ENCODE results near the gene LRRC8C. TPM values are rescaled to one million over a fixed set of nuclear protein-coding genes. Genes with fewer than 3 reads are reported as not detected.
"Not testable (repeated sequence)": the region's sequence is repeated elsewhere in the genome, so short reads cannot be mapped to it uniquely, and the experiment has no call there.

Gene LRRC8C
- total RNA-seq, 1 donor from 2014 or later = 2.3 TPM

DNA sequence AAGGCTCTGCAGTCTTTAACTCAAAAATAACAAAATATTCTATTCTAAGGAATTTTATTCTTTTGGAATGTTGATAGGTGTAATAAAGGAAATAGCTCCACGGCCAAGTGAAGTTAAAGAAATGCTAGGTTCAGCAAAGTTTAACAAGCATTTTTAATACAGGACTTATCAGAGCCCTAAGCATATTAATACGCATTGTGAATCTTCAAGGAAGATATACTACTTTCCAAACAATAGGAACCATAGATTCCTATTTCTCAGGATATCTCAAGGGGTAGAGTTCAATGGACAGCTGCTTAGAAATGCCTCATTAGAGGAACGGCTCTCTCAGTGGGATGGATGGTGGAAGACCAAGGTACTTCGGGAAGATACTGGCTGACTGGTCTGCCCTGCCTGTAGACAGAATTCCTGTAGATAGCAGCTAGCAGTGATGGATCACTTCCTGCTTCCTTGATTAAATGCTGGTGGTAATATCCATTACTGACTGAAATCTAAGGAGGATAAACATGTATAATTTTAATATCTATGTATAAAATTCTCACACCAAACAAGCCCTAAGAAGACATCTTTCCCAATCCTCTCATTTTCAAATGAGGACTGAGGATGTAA lies 8.1 kb upstream of the LRRC8C start:
- FAIRE-seq (no peak), DNase-seq (ENCODE audit: low read depth) (no peak)
- H3K27me3 Mint-ChIP-seq (ENCODE audit: low read depth, unreplicated experiment) = peaks cover 7% of the 10 kb centered on the region
- Histone ChIP-seq H3K9ac (ENCODE audit: low read length) (no peak overlapping the region), H3K27me3 (ENCODE audit: insufficient read depth, low read length) (no peaks in the 10 kb centered on the region), H3K4me3 (ENCODE audit: insufficient read depth, low read depth, low read length) (no peak overlapping the region), H2AFZ (ENCODE audit: low read depth, low read length) (no peak overlapping the region), H3K4me1 (ENCODE audit: insufficient read depth, low read length) (no peaks in the 10 kb centered on the region), H4K20me1 (ENCODE audit: insufficient read depth, low read length) (no peaks in the 10 kb centered on the region), H3K79me2 (ENCODE audit: insufficient read depth, low read length) (no peaks in the 10 kb centered on the region), H3K9me3 (ENCODE audit: insufficient read depth, low read depth, low read length) (no peaks in the 10 kb centered on the region), H3K4me2 (ENCODE audit: low read length) (no peak overlapping the region), H3K27ac (ENCODE audit: low read depth, low read length) (no peak overlapping the region), H3K36me3 (ENCODE audit: insufficient read depth, low read length) (no peaks in the 10 kb centered on the region)
- H3K36me3 Mint-ChIP-seq (ENCODE audit: low read depth, unreplicated experiment) = no peaks in the 10 kb centered on the region
- no peak overlapping the region for H3K27ac Mint-ChIP-seq (ENCODE audit: unreplicated experiment)
- H3K4me1 Mint-ChIP-seq (ENCODE audit: low read depth, unreplicated experiment) = no peaks in the 10 kb centered on the region
- H3K9me3 Mint-ChIP-seq (ENCODE audit: unreplicated experiment) = no peaks in the 10 kb centered on the region
- no peak for TF ChIP-seq CTCF (IDR thresholded peaks at IDR 0.05; ENCODE audit: insufficient read depth, low read depth, low read length)
- no peak for TF ChIP-seq EZH2 (IDR thresholded peaks at IDR 0.05; ENCODE audit: insufficient read depth, low read length)
- no peak overlapping the region for H3K4me3 Mint-ChIP-seq (ENCODE audit: unreplicated experiment)

- Histone ChIP-seq H3K9me3 (ENCODE audit: insufficient read depth, low read depth, low read length) (no peaks in the 10 kb centered on the region), H4K20me1 (ENCODE audit: insufficient read depth, low read length) (no peaks in the 10 kb centered on the region), H3K4me3 (ENCODE audit: insufficient read depth, low read depth, low read length) (no peak overlapping the region), H3K27ac (ENCODE audit: low read depth, low read length) (no peak overlapping the region), H3K27me3 (ENCODE audit: insufficient read depth, low read length) (no peaks in the 10 kb centered on the region), H3K36me3 (ENCODE audit: insufficient read depth, low read length) (no peaks in the 10 kb centered on the region), H2AFZ (ENCODE audit: low read depth, low read length) (no peak overlapping the region), H3K4me2 (ENCODE audit: low read length) (no peak overlapping the region), H3K79me2 (ENCODE audit: insufficient read depth, low read length) (no peaks in the 10 kb centered on the region), H3K4me1 (ENCODE audit: insufficient read depth, low read length) (peaks cover 8% of the 10 kb centered on the region), H3K9ac (ENCODE audit: low read length) (no peak overlapping the region)
- H3K4me3 Mint-ChIP-seq (ENCODE audit: unreplicated experiment) = no peak overlapping the region
- FAIRE-seq = no peak
- no peak overlapping the region for H3K27ac Mint-ChIP-seq (ENCODE audit: unreplicated experiment)
- no peaks in the 10 kb centered on the region for H3K36me3 Mint-ChIP-seq (ENCODE audit: low read depth, unreplicated experiment)
- peaks cover 2% of the 10 kb centered on the region for H3K4me1 Mint-ChIP-seq (ENCODE audit: low read depth, unreplicated experiment)
- TF ChIP-seq EZH2 (IDR thresholded peaks at IDR 0.05; ENCODE audit: insufficient read depth, low read length) = no peak
- TF ChIP-seq CTCF (IDR thresholded peaks at IDR 0.05; ENCODE audit: insufficient read depth, low read depth, low read length) = no peak
- no peak for DNase-seq (ENCODE audit: low read depth)
- H3K9me3 Mint-ChIP-seq (ENCODE audit: unreplicated experiment) = no peaks in the 10 kb centered on the region
- H3K27me3 Mint-ChIP-seq (ENCODE audit: low read depth, unreplicated experiment) = peaks cover 7% of the 10 kb centered on the region
These were observed 5.3 kb upstream of the LRRC8C start for GRCh38 chr1:89627596-89627962.

- H3K4me3 ChIP-seq (ENCODE audit: insufficient read depth, low read depth, low read length) = no peak overlapping the region
- H3K27me3 Mint-ChIP-seq (ENCODE audit: low read depth, unreplicated experiment) = peaks cover 7% of the 10 kb centered on the region
- H3K27ac ChIP-seq (ENCODE audit: low read depth, low read length) = no peak overlapping the region
- no peak overlapping the region for H3K4me3 Mint-ChIP-seq (ENCODE audit: unreplicated experiment)
- no peak for TF ChIP-seq CTCF (IDR thresholded peaks at IDR 0.05; ENCODE audit: insufficient read depth, low read depth, low read length)
- no peak for TF ChIP-seq EZH2 (IDR thresholded peaks at IDR 0.05; ENCODE audit: insufficient read depth, low read length)
- no peaks in the 10 kb centered on the region for H3K9me3 ChIP-seq (ENCODE audit: insufficient read depth, low read depth, low read length)
- H3K36me3 ChIP-seq (ENCODE audit: insufficient read depth, low read length) = no peaks in the 10 kb centered on the region
- no peaks in the 10 kb centered on the region for H4K20me1 ChIP-seq (ENCODE audit: insufficient read depth, low read length)
- H3K27ac Mint-ChIP-seq (ENCODE audit: unreplicated experiment) = no peak overlapping the region
- H3K79me2 ChIP-seq (ENCODE audit: insufficient read depth, low read length) = peaks cover 7% of the 10 kb centered on the region
- H3K27me3 ChIP-seq (ENCODE audit: insufficient read depth, low read length) = no peaks in the 10 kb centered on the region
- FAIRE-seq (no peak), DNase-seq (ENCODE audit: low read depth) (no peak)
- H3K4me2 ChIP-seq (ENCODE audit: low read length) = no peak overlapping the region
- H3K4me1 Mint-ChIP-seq (ENCODE audit: low read depth, unreplicated experiment) = peaks cover 6% of the 10 kb centered on the region
- no peaks in the 10 kb centered on the region for H3K9me3 Mint-ChIP-seq (ENCODE audit: unreplicated experiment)
- H3K4me1 ChIP-seq (ENCODE audit: insufficient read depth, low read length) = peaks cover 9% of the 10 kb centered on the region
- no peaks in the 10 kb centered on the region for H3K36me3 Mint-ChIP-seq (ENCODE audit: low read depth, unreplicated experiment)
- H2AFZ ChIP-seq (ENCODE audit: low read depth, low read length) = no peak overlapping the region
- H3K9ac ChIP-seq (ENCODE audit: low read length) = no peak overlapping the region
These were observed 3.8 kb upstream of the LRRC8C start for GRCh38 chr1:89629146-89629545.

DNA sequence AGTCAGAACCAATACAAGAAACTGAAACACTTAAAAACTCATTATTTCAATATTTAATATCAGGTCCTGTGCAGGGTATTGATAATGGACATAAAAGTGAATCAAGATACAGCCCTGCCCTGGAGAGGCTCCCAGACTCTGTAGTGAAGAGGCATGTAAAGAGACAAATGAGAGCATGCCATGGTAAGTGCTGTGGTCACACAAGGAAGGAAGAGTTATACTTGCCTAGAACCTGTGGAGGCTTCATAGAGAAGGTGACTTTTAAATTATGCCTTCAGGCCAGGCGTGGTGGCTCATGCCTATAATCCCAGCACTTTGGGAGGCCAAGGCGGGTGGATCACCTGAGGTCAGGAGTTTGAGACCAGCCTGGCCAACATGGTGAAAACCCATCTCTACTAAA lies 3.3 kb upstream of the LRRC8C start:
- H3K27ac Mint-ChIP-seq (ENCODE audit: unreplicated experiment); H3K4me1 Mint-ChIP-seq (ENCODE audit: low read depth, unreplicated experiment); H3K4me2 ChIP-seq (ENCODE audit: low read length); H3K9me3 Mint-ChIP-seq (ENCODE audit: unreplicated experiment); FAIRE-seq; H3K4me3 ChIP-seq (ENCODE audit: insufficient read depth, low read depth, low read length); H3K36me3 Mint-ChIP-seq (ENCODE audit: low read depth, unreplicated experiment); H3K36me3 ChIP-seq (ENCODE audit: insufficient read depth, low read length); H3K27ac ChIP-seq (ENCODE audit: low read depth, low read length); H3K9ac ChIP-seq (ENCODE audit: low read length); H3K27me3 ChIP-seq (ENCODE audit: insufficient read depth, low read length); H3K9me3 ChIP-seq (ENCODE audit: insufficient read depth, low read depth, low read length); H3K27me3 Mint-ChIP-seq (ENCODE audit: low read depth, unreplicated experiment); H3K4me3 Mint-ChIP-seq (ENCODE audit: unreplicated experiment); H4K20me1 ChIP-seq (ENCODE audit: insufficient read depth, low read length); DNase-seq (ENCODE audit: low read depth); H2AFZ ChIP-seq (ENCODE audit: low read depth, low read length): not testable (repeated sequence)
- Histone ChIP-seq H3K79me2 (ENCODE audit: insufficient read depth, low read length) (peaks cover 11% of the 10 kb centered on the region), H3K4me1 (ENCODE audit: insufficient read depth, low read length) (peaks cover 13% of the 10 kb centered on the region)

Data from astrocyte (in vitro differentiated cells and primary cell).